ENCODE data around the gene SLC9A5.

The SLC9A5 gene

GRCh38 chr16:67241008-67241900, 7.5 kb upstream of the SLC9A5 start:
- DNase-seq, result no peak

GRCh38 chr16:67242138-67242730, 6.5 kb upstream of the SLC9A5 start:
- DNase-seq, result no peak

- DNase-seq, result no peak
These were observed 5.3 kb upstream of the SLC9A5 start for GRCh38 chr16:67243481-67243880.

- DNase-seq, result peak; percentile 12 to 71 (median 34)
These were observed 4.2 kb upstream of the SLC9A5 start for GRCh38 chr16:67244387-67245185.

- no peak for DNase-seq
These were observed 3.6 kb upstream of the SLC9A5 start for GRCh38 chr16:67245186-67245585.

- no peak for DNase-seq
These were observed 3.1 kb upstream of the SLC9A5 start for GRCh38 chr16:67245674-67246080.

GRCh38 chr16:67246081-67246755, 2.6 kb upstream of the SLC9A5 start:
- DNase-seq, result peak in 5 of 6 experiments; percentile 20 to 48 (median 42)

GRCh38 chr16:67246756-67247191, 2.0 kb upstream of the SLC9A5 start:
- peak in 5 of 6 experiments; percentile 9 to 68 (median 57) for DNase-seq

- peak; percentile 87 to 94 (median 90) for DNase-seq
These were observed 1.3 kb upstream of the SLC9A5 start, which contains the start of gene FHOD1 for GRCh38 chr16:67247192-67248072. Gene FHOD1, minus strand, starts transcription at chr16:67247481. Its CDS starts 71 bp downstream, at chr16:67247410.

GRCh38 chr16:67248073-67248400, 742 bp upstream of the SLC9A5 start:
- no peak for DNase-seq

GRCh38 chr16:67249178-67250044, 632 bp downstream of the SLC9A5 start:
- no peak for DNase-seq

- no peak for DNase-seq
These were observed 1.2 kb downstream of the SLC9A5 start for GRCh38 chr16:67250045-67250327.

GRCh38 chr16:67252609-67253497, 4.1 kb downstream of the SLC9A5 start:
- DNase-seq, result no peak

GRCh38 chr16:67254801-67255552, 6.2 kb downstream of the SLC9A5 start:
- DNase-seq, result no peak

- DNase-seq, result no peak
These were observed 6.9 kb downstream of the SLC9A5 start for GRCh38 chr16:67255553-67256221.

- DNase-seq, result no peak
These were observed 8.0 kb downstream of the SLC9A5 start for GRCh38 chr16:67256701-67257230.

- no peak for DNase-seq
These were observed 8.8 kb downstream of the SLC9A5 start for GRCh38 chr16:67257486-67258160.
